Activated T-helper 1 cell treated with anti-CD3 and anti-CD28 coated beads, Interleukin-12 subunit alpha, Interleukin-12 subunit beta, Interleukin-2, Interleukin-4 antibody, amounts not matched to agents 30 ng/mL and 10 ng/mL and 1 ng/mL, durations not matched to agents 14 hours and 24 hours and 36 hours (primary cell): ENCODE results near the gene TMEM229A. TPM values are rescaled to one million over a fixed set of nuclear protein-coding genes. Genes with fewer than 3 reads are reported as not detected.
"Not testable (repeated sequence)": the region's sequence is repeated elsewhere in the genome, so short reads cannot be mapped to it uniquely, and the experiment has no call there.

ENCODE experiments used
- DNase-seq: peaks from one replicate; pipeline ENCODE4 v3.0.0; 2021; ENCODE audit warnings: low spot score
- H3K27ac Mint-ChIP-seq: one replicate; pipeline ENCODE4 v1.8.0; 2021; ENCODE audit warnings: mild to moderate bottlenecking, mixed read lengths
- H3K27me3 Mint-ChIP-seq: one replicate; pipeline ENCODE4 v1.8.0; 2022; ENCODE audit warnings: mild to moderate bottlenecking, moderate library complexity, mixed read lengths; ENCODE audit not compliant: insufficient read depth
- H3K36me3 Mint-ChIP-seq: one replicate; pipeline ENCODE4 v1.8.0; 2021; ENCODE audit warnings: low read depth, mixed read lengths
- H3K4me1 Mint-ChIP-seq: one replicate; pipeline ENCODE4 v1.8.0; 2021; ENCODE audit warnings: low read depth, mixed read lengths
- H3K4me3 Mint-ChIP-seq: one replicate; pipeline ENCODE4 v1.8.0; 2021; ENCODE audit warnings: mild to moderate bottlenecking, moderate library complexity, mixed read lengths
- H3K9me3 Mint-ChIP-seq: one replicate; pipeline ENCODE4 v1.8.0; 2021; ENCODE audit warnings: mixed read lengths
- intact Hi-C: fragments of 100-400 bp; cut with micrococcal nuclease; formaldehyde crosslinking; loops from one replicate; pipeline ENCODE4 v1.15.1; 2024
- total RNA-seq: library from RNA; stranded (reverse); gene quantifications from 2 replicates; pipeline ENCODE4 v1.2.3, GENCODE V29; 2022

The TMEM229A gene
- total RNA-seq, 1 donor from 2014 or later, result not detected

DNA sequence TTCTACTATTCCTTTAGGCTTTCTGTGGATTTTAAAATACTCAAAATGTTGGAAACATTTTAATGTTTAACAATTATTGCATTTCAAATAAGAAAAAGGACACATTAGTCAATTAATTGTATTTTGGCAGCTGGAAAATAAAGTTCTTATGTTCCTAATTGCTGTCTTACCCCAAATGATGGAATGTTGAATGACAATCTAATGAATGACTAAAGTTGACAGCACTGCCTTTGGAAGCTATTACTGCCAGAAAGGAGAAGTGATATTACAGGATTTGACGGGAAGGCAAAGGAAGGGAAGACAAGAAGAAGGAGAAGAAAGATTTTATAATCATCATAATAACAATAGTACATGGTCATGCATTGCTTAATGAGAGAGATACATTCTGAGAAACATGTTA is 23.4 kb upstream of the TMEM229A start:
- no peaks in the 10 kb centered on the region for H3K27me3 Mint-ChIP-seq
- DNase-seq, result no peak
- intact Hi-C loops, result no loop called here
- H3K9me3 Mint-ChIP-seq, result no peaks in the 10 kb centered on the region
- H3K36me3 Mint-ChIP-seq, result no peaks in the 10 kb centered on the region
- H3K27ac Mint-ChIP-seq, result no peak overlapping the region
- H3K4me1 Mint-ChIP-seq, result no peaks in the 10 kb centered on the region
- H3K4me3 Mint-ChIP-seq, result no peak overlapping the region

DNA sequence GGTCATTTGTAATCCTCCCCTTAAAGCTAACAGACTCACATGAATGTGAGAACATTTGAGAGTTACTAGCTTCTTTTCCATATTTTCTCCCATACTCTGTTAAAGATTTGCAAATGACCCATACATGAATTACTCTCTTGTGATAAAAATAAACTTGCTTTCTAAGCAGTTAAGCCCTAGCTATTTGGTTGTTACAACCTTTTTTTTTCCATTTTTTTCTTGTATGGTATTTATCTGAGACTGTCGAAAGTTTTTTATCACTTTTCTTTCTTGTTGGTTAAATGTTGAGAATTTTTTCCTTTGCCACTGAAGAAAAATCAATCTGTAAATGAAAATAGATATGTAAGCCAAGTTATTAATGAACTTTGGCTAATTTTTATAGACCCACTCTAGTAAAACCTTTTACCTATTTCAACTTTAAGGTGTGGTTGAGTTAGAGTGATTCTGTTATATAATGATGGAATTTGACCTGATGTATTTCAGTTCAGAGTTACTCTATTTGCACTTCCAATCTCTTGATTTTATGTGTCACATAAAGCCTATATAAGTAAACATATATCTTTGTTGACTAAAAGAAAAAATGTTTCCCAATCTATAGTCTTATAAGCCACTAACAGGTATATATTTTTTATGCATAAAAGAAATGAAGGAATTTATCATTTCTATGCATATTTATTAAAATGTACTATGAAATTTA is 19.0 kb upstream of the TMEM229A start:
- Mint-ChIP-seq H3K27me3 (no peaks in the 10 kb centered on the region), H3K27ac (no peak overlapping the region), H3K36me3 (no peaks in the 10 kb centered on the region), H3K4me3 (no peak overlapping the region), H3K9me3 (no peaks in the 10 kb centered on the region), H3K4me1 (no peaks in the 10 kb centered on the region)
- DNase-seq, result no peak
- intact Hi-C loops, result no loop called here

DNA sequence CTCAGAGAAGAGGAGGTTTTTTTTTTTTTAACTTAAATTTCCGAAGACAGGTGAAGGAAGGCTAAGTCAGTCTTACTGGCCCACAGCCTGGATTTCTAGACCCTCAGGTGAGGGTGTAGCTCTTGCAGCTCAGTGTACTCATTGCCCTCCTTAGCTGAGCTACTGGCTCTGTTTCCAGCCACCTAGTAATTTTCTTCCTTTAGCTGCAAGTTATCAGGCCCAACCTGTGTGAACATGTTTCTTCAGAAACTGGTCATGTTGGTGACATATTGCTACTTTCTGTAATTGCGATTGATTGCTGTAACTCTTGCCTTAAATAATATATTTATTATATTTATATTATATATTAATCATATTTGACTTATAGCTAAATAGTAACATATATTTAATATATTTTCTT is 10.0 kb upstream of the TMEM229A start:
- H3K36me3 Mint-ChIP-seq, result no peaks in the 10 kb centered on the region
- no peak for DNase-seq
- no peaks in the 10 kb centered on the region for H3K27me3 Mint-ChIP-seq
- H3K4me1 Mint-ChIP-seq, result no peaks in the 10 kb centered on the region
- intact Hi-C loops, result no loop called here
- no peaks in the 10 kb centered on the region for H3K9me3 Mint-ChIP-seq
- H3K4me3 Mint-ChIP-seq, result no peak overlapping the region
- no peak overlapping the region for H3K27ac Mint-ChIP-seq

GRCh38 chr7:124041439-124041838 is 8.6 kb upstream of the TMEM229A start:
- Mint-ChIP-seq H3K36me3 (no peaks in the 10 kb centered on the region), H3K4me3 (no peak overlapping the region), H3K9me3 (no peaks in the 10 kb centered on the region), H3K27ac (no peak overlapping the region), H3K27me3 (peaks cover 1% of the 10 kb centered on the region), H3K4me1 (no peaks in the 10 kb centered on the region)
- intact Hi-C loops, result no loop called here
- no peak for DNase-seq

DNA sequence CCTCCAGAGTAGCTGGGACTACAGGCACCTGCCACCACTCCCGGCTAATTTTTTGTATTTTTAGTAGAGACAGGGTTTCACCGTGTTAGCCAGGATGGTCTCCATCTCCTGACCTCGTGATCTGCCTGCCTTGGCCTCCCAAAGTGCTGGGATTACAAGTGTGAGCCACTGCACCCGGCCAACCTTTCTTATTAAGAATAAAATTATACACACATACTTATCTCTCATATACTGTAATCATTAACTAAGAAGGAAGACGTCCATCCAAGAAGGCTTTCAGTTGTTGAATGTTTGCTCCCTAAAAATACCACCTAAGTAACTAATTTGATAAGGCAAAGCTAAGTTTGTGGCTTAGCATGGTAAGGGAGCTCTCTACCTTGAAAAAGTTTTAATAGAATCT is 5.0 kb upstream of the TMEM229A start:
- H3K4me1 Mint-ChIP-seq, result not testable (repeated sequence)

DNA sequence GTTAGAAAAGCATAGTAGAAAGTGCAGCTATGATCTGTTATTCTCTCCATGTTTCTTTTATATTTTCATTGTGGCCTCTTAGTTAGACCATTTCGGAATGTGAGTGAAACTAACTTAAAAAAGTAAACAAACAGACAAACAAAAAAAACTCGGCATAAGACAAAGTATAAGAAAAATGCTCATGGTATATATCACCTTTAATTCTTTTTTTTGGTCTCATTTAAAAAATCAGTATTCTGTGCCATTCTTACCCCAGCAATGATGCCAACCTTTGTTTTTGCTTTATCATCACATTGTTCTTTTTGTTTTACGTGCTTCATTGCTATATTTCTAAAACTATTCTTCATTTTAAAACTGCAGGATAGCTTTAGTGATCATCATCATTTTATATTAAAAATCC is 2.8 kb upstream of the TMEM229A start:
- Mint-ChIP-seq H3K27me3 (peaks cover 32% of the 10 kb centered on the region), H3K9me3 (no peaks in the 10 kb centered on the region), H3K4me3 (no peak overlapping the region), H3K4me1 (peaks cover 4% of the 10 kb centered on the region), H3K36me3 (peaks cover 1% of the 10 kb centered on the region), H3K27ac (no peak overlapping the region)
- intact Hi-C loops, result loop anchor here (10.0 kb wide), 1 partner anchor 1731 kb away; the partner anchor contains the start of gene FEZF1
- no peak for DNase-seq

More for the DNA sequence above, 5.0 kb upstream of the TMEM229A start:
- not testable (repeated sequence) for H3K4me3 Mint-ChIP-seq, H3K27ac Mint-ChIP-seq, H3K9me3 Mint-ChIP-seq, DNase-seq, H3K36me3 Mint-ChIP-seq
- peaks cover 16% of the 10 kb centered on the region for H3K27me3 Mint-ChIP-seq
- intact Hi-C loops, result loop anchor here (10.0 kb wide), 1 partner anchor 1733 kb away; the partner anchor contains the start of gene FEZF1

GRCh38 chr7:124034754-124035100 is 1.9 kb upstream of the TMEM229A start:
- Mint-ChIP-seq H3K4me3 (no peak overlapping the region), H3K9me3 (no peaks in the 10 kb centered on the region), H3K27me3 (peaks cover 36% of the 10 kb centered on the region), H3K27ac (no peak overlapping the region), H3K36me3 (peaks cover 1% of the 10 kb centered on the region), H3K4me1 (peaks cover 4% of the 10 kb centered on the region)
- DNase-seq, result no peak
- intact Hi-C loops, result loop anchor here (5.0 to 10.0 kb wide), 2 partner anchors 733 to 1730 kb away; partner anchors contain the start of genes FEZF1 and GPR37

- intact Hi-C loops, result loop anchor here (5.0 to 10.0 kb wide), 2 partner anchors 733 to 1729 kb away; partner anchors contain the start of genes FEZF1 and GPR37
- no peak overlapping the region for H3K4me3 Mint-ChIP-seq
- peaks cover 4% of the 10 kb centered on the region for H3K4me1 Mint-ChIP-seq
- H3K27ac Mint-ChIP-seq, result no peak overlapping the region
- DNase-seq, result no peak
- H3K36me3 Mint-ChIP-seq, result peaks cover 1% of the 10 kb centered on the region
- H3K27me3 Mint-ChIP-seq, result peaks cover 37% of the 10 kb centered on the region
- H3K9me3 Mint-ChIP-seq, result no peaks in the 10 kb centered on the region
Observed at GRCh38 chr7:124033807-124034753, 1.2 kb upstream of the TMEM229A start.

- Mint-ChIP-seq H3K36me3 (peaks cover 1% of the 10 kb centered on the region), H3K4me1 (peaks cover 4% of the 10 kb centered on the region), H3K27me3 (peaks cover 37% of the 10 kb centered on the region), H3K27ac (no peak overlapping the region), H3K4me3 (peak overlapping the region; percentile 7), H3K9me3 (no peaks in the 10 kb centered on the region)
- intact Hi-C loops, result loop anchor here (5.0 to 10.0 kb wide), 2 partner anchors 734 to 1728 kb away; partner anchors contain the start of genes FEZF1 and GPR37
- DNase-seq, result no peak
Observed at GRCh38 chr7:124033095-124033806, 384 bp upstream of the TMEM229A start.

DNA sequence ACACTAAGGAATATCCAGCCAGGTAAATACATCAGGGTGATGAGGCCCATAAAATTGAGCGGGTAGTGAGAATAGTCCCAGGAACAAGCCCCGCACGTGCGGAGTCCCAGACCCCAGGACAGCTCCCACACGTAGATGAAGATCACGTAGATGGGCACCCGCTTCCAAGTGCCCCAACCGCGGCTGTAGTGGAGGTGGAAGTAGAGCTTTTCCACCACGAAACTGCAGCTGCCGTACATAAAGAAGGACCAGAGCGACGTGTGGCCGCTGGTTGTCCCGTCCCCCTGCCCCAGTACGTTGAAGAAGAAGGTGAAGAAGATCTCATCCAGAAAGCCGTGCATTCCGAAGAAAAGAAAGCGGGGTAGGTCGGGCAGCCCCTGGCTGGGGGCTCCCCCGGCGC is 948 bp downstream of the TMEM229A start:
- Mint-ChIP-seq H3K4me3 (peak overlapping the region; percentile 66), H3K36me3 (peaks cover 1% of the 10 kb centered on the region)

GRCh38 chr7:124031406-124031805 is 1.5 kb downstream of the TMEM229A start:
- no peak for DNase-seq
- Mint-ChIP-seq H3K4me1 (peaks cover 4% of the 10 kb centered on the region), H3K9me3 (no peaks in the 10 kb centered on the region), H3K27me3 (peaks cover 35% of the 10 kb centered on the region), H3K27ac (no peak overlapping the region), H3K36me3 (peaks cover 1% of the 10 kb centered on the region), H3K4me3 (no peak overlapping the region)
- intact Hi-C loops, result loop anchor here (5.0 to 10.0 kb wide), 2 partner anchors 736 to 1727 kb away; partner anchors contain the start of genes FEZF1 and GPR37

More for the DNA sequence above, 948 bp downstream of the TMEM229A start:
- peak overlapping the region; percentile 63 for H3K27ac Mint-ChIP-seq
- peaks cover 4% of the 10 kb centered on the region for H3K4me1 Mint-ChIP-seq
- DNase-seq, result no peak
- H3K27me3 Mint-ChIP-seq, result peaks cover 35% of the 10 kb centered on the region
- no peaks in the 10 kb centered on the region for H3K9me3 Mint-ChIP-seq
- intact Hi-C loops, result loop anchor here (5.0 to 10.0 kb wide), 2 partner anchors 735 to 1727 kb away; partner anchors contain the start of genes FEZF1 and GPR37

GRCh38 chr7:124030964-124031363 is 1.9 kb downstream of the TMEM229A start:
- H3K27ac Mint-ChIP-seq, result no peak overlapping the region
- peaks cover 1% of the 10 kb centered on the region for H3K36me3 Mint-ChIP-seq

More at GRCh38 chr7:124030964-124031363, 1.9 kb downstream of the TMEM229A start:
- Mint-ChIP-seq H3K4me3 (no peak overlapping the region), H3K4me1 (peaks cover 4% of the 10 kb centered on the region), H3K27me3 (peaks cover 35% of the 10 kb centered on the region), H3K9me3 (no peaks in the 10 kb centered on the region)
- intact Hi-C loops, result loop anchor here (5.0 to 10.0 kb wide), 2 partner anchors 736 to 1726 kb away; partner anchors contain the start of genes FEZF1 and GPR37
- no peak for DNase-seq
